RWPE1 (cell line): Measurements from ENCODE around the gene ACAD10.
A peak's percentile ranks its signal among the peaks of the same experiment; 100 is the strongest.

Experiments
- CTCF ChIA-PET: fragments of 350-600 bp; sonication (Branson Sonifier 250); formaldehyde crosslinking; extraction: SDS; loops from one replicate; lab custom pipeline; 2021; lab: Yijun Ruan, JAX
- POLR2A ChIA-PET: fragments of 400-600 bp; formaldehyde crosslinking; extraction: SDS; loops from one replicate; lab custom pipeline; 2020; ENCODE audit warnings: antibody characterized with exemption; ENCODE audit not compliant: low non-redundant PET; lab: Yijun Ruan, JAX
- DNase-seq: peaks from one replicate; pipeline ENCODE4 v3.0.0; 2012; ENCODE audit warnings: low spot score
- H3K27ac ChIP-seq: fragments of 450-650 bp; 2 replicates; pipeline ENCODE4 v1.5.1; 2017
- TF ChIP-seq, protein P1 (sequence below): fragments of 450-650 bp; conservative IDR thresholded peaks from 2 replicates; pipeline ENCODE4 v1.5.1; 2017; ENCODE audit warnings: low read depth, mild to moderate bottlenecking

Gene ACAD10

GRCh38 chr12:111776836-111777344 lies 91.0 kb downstream of the ACAD10 start:
- DNase-seq: no peak
- CTCF ChIA-PET: no interaction called here
- TF ChIP-seq, protein P1, sequence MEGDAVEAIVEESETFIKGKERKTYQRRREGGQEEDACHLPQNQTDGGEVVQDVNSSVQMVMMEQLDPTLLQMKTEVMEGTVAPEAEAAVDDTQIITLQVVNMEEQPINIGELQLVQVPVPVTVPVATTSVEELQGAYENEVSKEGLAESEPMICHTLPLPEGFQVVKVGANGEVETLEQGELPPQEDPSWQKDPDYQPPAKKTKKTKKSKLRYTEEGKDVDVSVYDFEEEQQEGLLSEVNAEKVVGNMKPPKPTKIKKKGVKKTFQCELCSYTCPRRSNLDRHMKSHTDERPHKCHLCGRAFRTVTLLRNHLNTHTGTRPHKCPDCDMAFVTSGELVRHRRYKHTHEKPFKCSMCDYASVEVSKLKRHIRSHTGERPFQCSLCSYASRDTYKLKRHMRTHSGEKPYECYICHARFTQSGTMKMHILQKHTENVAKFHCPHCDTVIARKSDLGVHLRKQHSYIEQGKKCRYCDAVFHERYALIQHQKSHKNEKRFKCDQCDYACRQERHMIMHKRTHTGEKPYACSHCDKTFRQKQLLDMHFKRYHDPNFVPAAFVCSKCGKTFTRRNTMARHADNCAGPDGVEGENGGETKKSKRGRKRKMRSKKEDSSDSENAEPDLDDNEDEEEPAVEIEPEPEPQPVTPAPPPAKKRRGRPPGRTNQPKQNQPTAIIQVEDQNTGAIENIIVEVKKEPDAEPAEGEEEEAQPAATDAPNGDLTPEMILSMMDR: no peak
- POLR2A ChIA-PET: no interaction called here
- peak overlapping the region; percentile 97 for H3K27ac ChIP-seq

DNA sequence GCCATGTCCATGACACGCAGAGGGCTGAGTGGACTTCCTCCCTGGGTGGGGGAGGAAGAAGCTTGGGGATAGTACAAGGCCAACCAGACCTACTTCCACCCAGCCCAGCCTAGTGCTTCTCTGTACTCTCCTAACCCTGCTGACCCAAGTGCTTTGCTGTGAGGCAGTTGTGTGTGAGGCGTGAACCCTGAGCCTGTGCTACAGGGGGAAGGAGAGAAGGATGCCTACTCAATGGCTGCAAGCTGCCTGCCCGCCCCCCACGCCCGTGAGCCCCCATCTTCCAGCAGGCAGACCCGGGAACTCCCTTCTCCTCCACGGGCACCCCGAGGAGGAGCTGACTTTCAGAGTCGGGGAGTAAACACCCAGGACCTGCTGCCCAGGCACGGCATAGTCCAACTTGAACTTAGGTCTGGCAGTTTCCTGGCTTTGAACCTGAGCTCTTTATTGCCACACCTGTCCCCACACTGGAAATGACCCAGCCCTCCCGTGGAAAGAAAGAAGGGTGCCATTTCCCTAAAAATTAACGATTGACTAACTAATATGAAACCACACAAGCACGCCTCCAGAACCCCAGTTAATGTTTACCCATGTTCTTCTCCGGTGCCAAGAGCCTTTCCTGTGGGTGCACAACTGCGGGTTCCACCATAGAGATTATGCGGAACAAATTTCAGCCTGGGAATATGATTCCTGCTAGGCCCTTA lies 91.6 kb downstream of the ACAD10 start:
- ChIA-PET CTCF (no interaction called here), POLR2A (no interaction called here)
- H3K27ac ChIP-seq: peak overlapping the region; percentile 97
- DNase-seq: no peak
- TF ChIP-seq, protein P1: no peak

DNA sequence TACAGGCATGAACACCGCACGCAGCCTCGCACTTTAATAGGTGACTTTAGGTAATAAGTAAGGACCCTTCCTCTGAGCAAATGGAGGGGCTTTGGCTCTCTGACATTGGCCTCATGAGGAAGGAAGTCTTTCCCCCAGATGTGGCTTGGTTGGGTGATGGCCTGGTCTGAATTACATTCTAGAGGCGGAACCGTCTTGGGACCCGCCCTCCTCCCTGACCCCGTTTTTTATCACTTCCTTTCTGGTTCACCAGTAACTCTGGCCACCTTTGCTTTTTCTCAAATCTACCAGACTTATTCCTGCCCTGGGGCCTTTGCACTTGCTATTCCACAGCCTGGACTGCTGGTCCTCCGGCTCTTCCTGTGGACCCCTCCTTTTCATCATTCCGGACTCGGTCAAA lies 94.3 kb downstream of the ACAD10 start:
- TF ChIP-seq, protein P1: no peak
- ChIA-PET POLR2A (no interaction called here), CTCF (no interaction called here)
- DNase-seq: no peak
- H3K27ac ChIP-seq: peak overlapping the region; percentile 34; the same call in 1 of the 2 replicates

DNA sequence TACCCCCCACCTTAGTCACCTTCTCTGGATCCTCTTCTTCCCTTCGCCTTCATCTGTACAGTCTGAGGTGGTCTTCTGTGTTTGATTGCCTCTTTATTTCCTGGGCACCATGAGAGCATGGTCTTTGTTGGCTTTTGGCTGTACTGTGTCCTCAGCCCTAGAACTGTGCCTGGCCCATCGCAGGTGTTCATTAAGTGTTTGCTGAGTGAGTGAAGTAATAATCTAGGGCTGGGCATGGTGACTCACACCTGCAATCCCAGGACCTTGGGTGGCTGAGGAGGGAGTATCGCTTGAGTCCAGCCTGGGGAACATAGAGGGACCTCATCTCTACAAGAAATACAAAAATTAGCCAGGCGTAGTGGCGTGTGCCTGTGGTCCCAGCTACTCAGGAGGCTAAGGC lies 94.8 kb downstream of the ACAD10 start:
- CTCF ChIA-PET: no interaction called here
- H3K27ac ChIP-seq: peak overlapping the region; percentile 34; the same call in 1 of the 2 replicates
- POLR2A ChIA-PET: no interaction called here
- DNase-seq: no peak
- TF ChIP-seq, protein P1: no peak

DNA sequence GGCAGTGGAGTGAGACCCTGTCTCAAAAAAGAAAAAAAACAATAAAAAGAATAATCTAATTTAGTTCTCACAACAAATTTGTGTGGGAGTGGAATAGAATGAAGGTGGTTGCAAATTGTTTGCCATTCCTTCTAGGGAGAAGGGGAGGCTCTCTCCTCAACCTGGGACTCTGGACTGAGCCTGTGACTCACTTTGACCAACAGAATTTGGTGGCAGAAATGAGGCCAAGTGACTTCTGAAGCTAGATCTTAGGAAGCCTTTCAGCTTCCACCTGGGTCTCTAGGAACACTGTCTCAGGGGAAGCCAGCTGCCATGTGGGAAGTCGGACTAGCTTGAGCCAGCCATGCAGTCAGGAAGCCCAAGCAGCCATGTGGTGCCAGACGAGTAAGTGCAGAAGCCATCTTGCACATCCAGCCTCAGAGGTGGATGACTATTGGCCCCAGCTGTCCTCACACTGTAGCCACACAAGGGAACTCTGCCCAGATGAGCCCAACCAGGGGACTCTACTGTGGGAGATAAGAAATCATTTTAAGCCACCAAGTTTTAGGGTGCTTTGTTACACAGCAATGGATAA lies 95.3 kb downstream of the ACAD10 start:
- ChIA-PET POLR2A (no interaction called here), CTCF (no interaction called here)
- TF ChIP-seq, protein P1: no peak
- H3K27ac ChIP-seq: peak overlapping the region; percentile 34; the same call in 1 of the 2 replicates
- no peak for DNase-seq

- CTCF ChIA-PET: no interaction called here
- no peak overlapping the region for H3K27ac ChIP-seq
- DNase-seq: no peak
- TF ChIP-seq, protein P1: no peak
- POLR2A ChIA-PET: no interaction called here
Measured at GRCh38 chr12:111783046-111783445, 97.2 kb downstream of the ACAD10 start.
